AG10803 (cell line): ENCODE measurements around the gene OR6C6.

Experiments
- DNase-seq: peaks from one replicate; pipeline ENCODE4 v3.0.0; 2010; ENCODE audit warnings: low read depth
- H3K4me3 ChIP-seq: 2 replicates; pipeline ENCODE4 v1.5.1; 2011; ENCODE audit warnings: mild to moderate bottlenecking, low read length, control low read depth
- TF ChIP-seq, protein P1 (sequence below): conservative IDR thresholded peaks from 2 replicates; pipeline ENCODE4 v1.5.1; 2011; ENCODE audit warnings: mild to moderate bottlenecking, low read length, control low read depth, inconsistent platforms

OR6C6 gene

GRCh38 chr12:55258303-55258702 is 38.1 kb downstream of the OR6C6 start:
- no peak for DNase-seq
- no peak overlapping the region for H3K4me3 ChIP-seq
- TF ChIP-seq, protein P1, sequence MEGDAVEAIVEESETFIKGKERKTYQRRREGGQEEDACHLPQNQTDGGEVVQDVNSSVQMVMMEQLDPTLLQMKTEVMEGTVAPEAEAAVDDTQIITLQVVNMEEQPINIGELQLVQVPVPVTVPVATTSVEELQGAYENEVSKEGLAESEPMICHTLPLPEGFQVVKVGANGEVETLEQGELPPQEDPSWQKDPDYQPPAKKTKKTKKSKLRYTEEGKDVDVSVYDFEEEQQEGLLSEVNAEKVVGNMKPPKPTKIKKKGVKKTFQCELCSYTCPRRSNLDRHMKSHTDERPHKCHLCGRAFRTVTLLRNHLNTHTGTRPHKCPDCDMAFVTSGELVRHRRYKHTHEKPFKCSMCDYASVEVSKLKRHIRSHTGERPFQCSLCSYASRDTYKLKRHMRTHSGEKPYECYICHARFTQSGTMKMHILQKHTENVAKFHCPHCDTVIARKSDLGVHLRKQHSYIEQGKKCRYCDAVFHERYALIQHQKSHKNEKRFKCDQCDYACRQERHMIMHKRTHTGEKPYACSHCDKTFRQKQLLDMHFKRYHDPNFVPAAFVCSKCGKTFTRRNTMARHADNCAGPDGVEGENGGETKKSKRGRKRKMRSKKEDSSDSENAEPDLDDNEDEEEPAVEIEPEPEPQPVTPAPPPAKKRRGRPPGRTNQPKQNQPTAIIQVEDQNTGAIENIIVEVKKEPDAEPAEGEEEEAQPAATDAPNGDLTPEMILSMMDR: no peak

GRCh38 chr12:55256831-55257230 is 39.5 kb downstream of the OR6C6 start:
- TF ChIP-seq, protein P1: no peak
- no peak overlapping the region for H3K4me3 ChIP-seq
- DNase-seq: no peak

DNA sequence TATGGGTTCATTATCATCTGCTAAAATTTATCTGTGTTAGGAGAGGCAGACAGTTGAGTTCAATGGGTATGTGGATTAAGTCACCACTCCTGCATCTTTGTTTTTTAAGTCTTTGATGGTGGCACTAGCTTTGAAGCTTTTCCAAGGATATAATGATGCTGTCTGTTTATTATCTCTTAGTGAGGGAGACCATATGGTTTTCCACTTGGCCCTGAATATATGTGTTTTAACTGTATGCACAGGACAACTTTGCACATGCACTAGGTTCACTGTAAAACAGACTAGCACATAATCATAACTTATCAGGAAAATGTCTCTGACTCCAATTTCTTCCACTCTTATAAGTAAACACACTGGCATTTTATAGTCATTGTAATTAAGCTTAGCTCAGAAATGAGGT is 43.1 kb downstream of the OR6C6 start:
- TF ChIP-seq, protein P1: no peak

DNA sequence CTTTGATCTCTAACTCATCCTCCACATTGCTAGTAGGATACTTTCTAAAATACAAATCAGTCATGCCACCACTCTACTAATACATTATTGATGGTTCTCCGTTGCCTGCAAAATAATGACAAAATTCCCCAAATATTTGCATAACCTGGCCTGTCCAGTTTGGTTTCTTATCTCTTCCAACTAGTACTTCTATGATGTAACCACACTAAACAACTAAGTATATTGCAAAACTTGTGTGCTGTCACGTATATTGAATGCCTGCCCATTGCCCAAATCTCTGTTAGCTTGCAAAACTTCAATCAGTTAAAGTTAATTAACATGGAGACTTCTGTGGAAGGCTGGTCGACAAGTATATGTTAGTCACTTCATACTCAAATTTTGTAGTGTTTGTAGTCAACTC is 45.4 kb downstream of the OR6C6 start:
- no peak overlapping the region for H3K4me3 ChIP-seq
- TF ChIP-seq, protein P1: no peak
- DNase-seq: no peak

More for the DNA sequence above, 43.1 kb downstream of the OR6C6 start:
- no peak overlapping the region for H3K4me3 ChIP-seq
- no peak for DNase-seq

DNA sequence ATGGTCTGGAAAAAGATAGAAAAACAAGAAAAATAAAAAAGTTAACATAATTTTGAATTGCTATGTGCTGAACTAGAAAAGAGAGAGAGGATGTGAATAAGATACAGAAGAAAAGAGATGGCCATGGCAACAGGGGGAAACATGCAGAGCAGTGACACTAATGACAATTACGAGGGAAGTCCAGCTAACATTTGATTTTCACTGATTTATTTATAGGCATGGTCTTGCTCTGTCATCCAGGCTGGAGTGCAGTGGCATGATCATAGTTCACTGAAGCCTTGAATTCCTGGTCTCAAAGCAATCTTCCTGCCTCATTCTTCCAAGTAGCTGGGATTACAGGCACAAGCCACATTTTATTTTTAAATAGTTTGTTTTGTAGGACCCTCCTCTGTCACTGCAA is 50.2 kb downstream of the OR6C6 start:
- TF ChIP-seq, protein P1: no peak
- no peak overlapping the region for H3K4me3 ChIP-seq
- no peak for DNase-seq

DNA sequence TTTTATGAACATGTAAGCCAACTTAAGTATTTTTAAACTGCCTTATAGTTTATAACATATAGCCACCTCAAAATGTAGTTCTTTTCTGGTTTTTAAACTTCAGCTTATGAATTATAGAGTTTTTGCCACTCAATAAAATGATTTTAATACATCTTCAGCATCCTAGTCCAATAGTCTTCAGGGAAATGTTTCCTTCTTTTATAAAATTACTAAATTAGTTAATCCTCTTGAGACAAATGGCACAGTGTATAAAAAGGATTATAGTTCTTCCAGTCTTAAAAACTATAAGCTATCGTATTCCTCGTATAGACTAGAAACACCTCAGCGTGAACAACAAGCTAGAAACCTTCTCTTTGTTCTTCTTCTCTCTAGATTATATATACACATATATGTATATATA is 52.1 kb downstream of the OR6C6 start, which contains the start of gene OR6C74:
TSS of gene OR6C74 (plus strand) at position 301 of the 400 bp plus-strand sequence. CDS start 2,679 bp downstream, outside the sequence.
- no peak for DNase-seq
- H3K4me3 ChIP-seq: no peak within 1 kb of the TSS
- TF ChIP-seq, protein P1: no peak
